ENCODE measurements around the gene GIT2.
"Not testable (repeated sequence)": the region's sequence is repeated elsewhere in the genome, so short reads cannot be mapped to it uniquely, and the experiment has no call there.

GIT2 gene

DNA sequence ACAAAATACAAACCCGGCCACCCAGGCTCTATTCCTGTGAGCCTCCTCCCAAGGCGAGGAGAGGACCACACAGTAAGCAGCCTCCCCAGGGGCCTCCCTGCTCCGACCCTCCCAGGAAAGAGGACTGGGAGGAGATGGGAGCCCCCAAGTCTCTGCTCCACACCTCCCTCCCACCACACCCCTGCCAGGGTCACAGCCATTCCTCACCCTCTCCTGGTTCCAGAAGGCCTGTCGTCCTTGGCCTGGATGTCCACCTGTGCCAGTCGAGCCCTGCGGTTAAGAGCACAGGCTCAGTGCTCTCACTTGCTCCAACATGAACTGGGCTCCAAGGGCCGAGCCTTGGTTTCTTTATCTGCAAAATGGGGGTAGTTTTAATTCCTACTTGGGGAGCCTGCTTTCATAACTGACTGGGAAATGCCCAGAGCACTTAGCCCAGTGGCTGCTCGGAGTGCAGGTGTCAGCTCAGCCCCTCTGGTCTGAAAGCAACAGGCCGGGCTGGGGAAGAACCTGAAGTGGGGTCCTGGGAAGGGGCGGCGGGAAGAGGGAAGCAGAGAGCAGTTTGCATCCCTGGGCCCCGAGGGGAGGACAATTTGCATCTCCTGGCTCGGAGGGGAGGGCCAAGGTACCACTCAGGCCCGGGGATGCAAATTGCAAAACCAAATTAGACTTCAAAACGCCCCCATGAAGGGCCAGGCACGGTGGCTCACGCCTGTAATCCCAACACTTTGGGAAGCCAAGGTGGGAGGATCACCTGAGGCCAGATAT, 72.5 kb downstream of the GIT2 start:
- no peak for DNase-seq

DNA sequence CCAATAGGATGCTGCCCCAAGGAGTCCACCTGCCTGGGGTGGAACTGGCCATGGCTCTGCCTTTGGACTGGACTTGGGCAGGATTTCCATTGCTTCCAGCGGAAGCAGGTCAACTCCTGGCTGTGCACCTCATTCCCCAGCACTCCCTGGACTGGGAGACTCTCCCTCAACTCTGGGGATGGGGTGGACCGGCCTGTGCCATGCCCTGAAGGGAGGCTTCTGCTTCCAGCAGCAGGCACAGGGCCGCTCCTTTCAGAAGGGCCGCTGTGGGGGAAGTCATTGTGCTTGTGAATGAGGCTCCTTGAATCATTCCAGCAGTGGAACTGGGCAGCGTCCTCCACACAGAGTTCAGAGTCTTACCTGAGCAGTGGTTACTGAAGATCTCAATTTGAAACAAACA, 73.1 kb downstream of the GIT2 start:
- no peak for DNase-seq

DNA sequence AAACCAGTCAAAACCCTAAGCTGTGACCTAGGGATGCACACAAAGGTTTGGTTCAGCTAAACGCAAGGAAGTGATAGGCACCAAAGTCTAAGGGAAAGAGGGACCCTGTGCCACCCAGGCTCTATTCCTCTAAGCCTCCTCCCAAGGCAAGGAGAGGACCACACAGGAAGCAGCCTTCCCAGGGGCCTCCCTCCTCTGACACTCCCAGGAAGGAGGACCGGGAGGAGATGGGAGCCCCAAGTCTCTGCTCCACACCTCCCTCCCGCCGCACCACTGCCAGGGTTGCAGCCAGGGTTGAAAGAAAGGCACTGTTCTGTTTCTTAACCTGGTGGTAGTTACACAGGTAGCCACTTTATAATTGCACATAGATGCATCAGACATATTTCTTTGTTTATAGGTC, 74.2 kb downstream of the GIT2 start:
- DNase-seq = no peak

DNA sequence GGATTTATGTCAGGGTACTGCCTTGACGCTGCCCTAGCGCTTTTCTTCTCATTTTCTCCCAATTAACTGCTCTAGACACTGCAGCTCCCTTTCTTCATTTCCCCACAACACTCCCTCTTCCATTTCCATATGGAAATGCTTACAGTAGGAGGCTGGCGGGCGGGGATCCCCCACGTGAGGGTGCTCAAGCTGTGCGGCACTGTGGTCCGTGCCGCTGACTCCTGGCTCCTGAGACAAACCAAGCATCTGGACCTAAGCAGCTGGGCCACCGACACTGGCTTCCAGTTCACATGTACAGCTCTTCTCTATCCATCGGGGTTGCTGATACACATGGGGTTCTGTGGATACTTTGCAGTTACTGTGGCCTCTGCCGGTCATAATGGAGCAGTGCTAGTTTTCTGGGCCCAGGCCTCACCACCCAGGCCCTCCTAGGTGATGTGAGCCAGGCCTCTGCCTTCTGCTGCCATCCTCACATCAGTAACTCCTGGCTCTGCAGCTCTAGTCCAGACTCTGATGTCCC, 75.8 kb downstream of the GIT2 start:
- no peak for DNase-seq

DNA sequence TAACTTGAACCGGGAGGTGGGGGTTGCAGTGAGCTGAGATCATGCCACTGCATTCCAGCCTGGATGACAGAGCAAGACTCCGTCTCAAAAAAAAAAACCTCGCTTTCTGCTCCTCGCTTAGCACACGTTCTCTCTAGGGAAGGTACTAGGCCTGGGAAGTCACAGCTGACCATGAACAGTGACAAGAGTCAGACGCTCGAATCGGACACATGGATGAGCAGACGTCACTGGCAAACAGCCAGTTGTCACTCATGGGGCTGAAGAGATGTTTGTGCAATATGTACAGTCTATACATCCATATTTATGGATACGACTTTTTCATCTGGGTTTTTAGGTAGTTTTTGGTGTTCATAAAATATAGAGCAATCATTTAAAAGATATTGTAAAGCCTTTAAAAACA, 76.7 kb downstream of the GIT2 start:
- DNase-seq = peak in 1 of 58 donors; percentile 6

DNA sequence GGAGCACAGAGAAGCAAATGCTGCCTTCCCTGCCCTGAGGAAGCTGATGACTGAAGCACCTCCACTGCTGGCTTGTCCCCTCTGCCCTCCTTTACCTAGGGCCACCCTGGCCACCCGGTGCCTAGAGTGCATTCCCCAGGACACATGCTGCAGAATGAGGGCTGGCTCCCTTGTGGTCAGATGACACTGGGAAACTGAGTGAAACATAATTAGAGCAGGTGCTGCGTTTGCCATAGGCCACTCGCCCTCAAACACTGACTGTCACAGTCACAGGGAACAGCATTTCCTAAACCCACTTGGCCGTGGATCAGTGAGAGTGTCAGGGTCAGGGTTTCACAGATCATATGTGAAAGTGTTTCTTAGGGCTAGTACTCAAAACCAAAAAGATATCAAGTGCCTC, 80.1 kb downstream of the GIT2 start:
- DNase-seq = no peak

DNA sequence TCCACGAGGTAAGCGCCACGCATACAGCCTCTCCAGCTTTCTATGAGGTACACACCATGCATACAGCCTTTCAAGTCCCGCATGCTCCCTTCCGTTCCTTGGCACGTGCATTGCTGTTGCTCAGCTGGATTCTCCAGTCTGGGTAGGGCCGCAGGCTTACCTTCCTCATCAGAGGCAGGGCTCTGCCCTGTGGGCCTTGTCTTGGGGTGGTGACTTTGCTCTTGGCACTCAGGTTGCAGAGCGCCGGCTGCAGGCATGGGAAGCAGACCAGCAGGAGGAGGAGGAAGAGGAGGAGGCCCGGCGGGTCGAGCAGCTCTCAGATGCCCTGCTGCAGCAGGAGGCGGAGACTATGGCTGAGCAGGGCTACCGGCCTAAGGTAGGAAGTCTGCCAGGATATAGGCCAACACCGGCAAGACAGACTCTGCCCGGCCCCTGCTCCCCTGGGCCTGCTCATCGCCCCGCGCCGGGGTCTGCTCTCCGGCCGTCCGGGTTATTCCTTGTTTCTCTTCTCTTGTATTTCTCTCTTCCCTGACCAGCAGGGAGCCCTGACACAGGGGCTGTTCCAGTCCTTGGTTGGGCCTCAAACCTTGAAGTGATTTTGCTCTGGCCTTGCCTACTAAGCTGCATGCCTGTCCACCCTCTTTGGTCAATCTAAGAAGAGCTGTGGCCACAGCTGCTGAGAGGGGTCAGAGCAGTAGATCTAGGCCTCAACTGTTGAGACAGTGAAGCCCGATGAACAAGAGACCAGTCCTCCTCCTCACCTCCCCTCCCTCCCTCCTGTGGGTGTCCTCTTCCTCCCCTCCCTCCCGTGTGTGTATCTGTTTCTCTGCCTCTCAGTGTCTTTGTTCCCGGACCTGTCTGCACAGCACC, 80.8 kb downstream of the GIT2 start:
- no peak for DNase-seq

DNA sequence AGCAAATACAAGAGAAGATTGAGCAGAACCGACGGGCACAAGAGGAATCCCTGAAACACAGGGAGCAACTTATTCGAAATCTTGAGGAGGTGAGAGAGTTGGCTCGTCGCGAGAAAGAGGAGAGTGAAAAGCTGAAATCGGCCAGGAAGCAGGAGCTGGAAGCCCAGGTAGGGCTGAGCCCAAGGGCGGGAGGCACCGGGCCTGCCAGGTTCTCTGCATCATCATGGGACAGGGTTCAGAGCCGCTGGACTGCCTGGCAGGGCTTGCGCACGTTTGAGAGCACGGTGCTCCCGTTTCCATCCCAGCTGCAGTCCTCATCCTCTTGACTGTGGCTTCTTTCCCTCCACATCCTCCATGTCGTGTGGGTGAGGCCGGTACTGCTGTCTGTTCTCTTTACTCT, 81.7 kb downstream of the GIT2 start:
- no peak for DNase-seq

DNA sequence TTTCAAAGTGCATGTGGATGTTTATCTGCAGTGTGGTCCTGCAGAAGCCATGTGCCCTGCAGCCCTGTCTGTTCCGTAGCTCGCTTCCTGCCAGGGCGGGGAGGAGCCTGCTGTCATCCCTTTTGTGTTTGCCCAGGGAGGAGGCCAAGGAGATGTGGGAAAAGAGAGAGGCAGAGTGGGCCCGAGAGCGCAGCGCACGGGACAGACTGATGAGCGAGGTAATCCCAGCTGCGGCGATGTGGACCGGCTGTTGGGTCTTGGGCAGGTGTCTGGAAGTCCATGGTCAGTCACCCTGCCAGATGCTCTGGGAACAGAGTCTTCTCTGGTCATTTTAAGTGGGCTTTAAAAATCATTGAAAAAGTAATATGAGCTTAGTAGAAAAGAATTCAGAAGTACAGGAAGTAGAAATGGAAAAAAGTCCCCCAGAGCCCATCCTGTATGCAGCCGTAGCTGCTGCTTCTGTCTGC, 83.3 kb downstream of the GIT2 start:
- DNase-seq = no peak

DNA sequence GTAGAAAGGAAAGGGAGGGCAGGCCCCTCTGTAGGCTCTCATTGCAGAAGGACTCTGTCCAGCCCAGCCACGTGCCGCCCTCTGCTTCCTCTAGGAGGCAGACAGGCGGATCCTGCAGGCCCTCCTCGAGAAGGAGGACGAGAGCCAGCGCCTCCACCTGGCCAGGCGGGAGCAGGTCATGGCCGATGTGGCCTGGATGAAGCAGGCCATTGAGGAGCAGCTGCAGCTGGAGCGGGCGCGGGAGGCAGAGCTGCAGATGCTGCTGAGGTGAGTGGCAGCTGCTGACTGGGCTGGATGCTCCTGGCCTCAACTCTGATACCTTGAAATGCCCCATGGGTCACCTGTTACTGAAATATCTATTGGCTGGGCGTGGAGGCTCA, 85.2 kb downstream of the GIT2 start:
- DNase-seq = no peak

DNA sequence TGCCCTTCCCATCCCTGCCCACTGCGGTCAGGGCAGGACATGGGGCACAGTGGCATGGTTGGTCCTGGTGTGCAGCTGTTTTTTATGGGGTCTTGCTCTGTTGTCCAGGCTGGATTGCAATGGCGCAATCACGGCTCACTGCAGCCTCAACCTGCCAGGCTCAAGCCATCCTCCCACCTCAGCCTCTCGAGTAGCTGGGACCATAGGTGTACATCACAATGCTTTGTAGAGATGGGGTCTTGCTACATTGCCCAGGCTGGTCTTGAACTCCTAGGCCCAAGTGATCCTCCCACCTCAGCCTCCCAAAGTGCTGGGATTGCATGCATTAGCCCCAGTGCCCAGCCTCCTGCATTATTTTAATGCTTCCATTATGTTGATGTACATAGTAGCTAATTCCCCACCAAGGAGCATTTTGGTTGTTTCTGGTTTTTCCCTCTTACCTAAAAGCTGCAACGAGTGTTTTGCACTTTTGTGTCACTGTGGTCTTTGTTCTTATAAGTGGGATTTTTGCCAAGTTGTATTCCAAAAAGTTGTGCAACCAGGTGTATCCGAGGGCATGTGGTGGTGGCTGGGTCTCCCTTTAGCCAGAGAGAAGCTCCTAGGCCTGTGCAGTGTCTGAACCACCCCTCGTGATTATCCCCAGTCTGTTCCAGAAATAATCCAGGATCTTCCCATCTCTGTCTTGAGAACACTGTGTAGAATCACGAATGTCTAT, 85.8 kb downstream of the GIT2 start:
- DNase-seq = no peak

DNA sequence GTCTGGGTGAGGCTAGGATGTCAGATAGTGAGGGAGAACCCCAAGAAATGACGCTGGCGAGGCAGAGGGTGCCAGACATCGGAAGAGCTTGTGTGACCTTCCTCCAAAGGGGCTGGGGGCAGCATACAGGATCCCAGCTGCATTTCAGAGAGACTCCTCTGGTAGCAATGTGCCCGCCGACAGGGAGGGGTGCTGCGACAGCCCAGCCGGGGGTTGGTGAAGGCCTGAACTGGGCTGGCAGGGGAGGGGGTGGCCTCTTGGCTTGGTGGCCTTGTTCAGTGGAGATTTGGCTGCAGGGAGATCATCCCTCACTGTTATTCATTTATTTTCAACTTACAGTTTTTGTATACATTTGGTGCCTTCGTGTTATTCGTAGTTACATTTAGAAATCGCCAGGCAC, 90.9 kb downstream of the GIT2 start:
- no peak for DNase-seq

DNA sequence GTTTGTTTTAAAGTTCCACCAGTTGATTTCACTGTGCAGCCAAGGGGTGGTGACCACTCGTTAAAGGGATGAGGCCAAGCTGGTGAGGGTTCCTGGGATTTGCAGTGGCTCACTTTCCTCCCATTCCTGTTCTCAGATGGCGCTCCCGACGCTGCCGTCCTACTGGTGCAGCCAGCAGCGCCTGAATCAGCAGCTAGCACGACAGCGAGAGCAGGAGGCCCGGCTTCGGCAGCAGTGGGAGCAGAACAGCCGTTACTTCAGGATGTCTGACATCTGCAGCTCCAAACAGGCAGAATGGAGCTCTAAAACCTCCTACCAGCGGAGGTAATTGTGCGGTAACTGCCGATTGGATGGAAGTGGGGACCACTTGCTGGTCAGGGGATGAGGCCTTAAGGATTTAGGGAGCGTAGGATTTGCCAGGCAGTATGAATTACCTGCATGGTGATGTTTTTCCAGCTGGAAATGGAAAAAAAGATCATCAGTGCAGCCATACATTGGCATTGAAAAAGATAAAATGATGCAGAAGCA, 93.2 kb downstream of the GIT2 start:
- no peak for DNase-seq

DNA sequence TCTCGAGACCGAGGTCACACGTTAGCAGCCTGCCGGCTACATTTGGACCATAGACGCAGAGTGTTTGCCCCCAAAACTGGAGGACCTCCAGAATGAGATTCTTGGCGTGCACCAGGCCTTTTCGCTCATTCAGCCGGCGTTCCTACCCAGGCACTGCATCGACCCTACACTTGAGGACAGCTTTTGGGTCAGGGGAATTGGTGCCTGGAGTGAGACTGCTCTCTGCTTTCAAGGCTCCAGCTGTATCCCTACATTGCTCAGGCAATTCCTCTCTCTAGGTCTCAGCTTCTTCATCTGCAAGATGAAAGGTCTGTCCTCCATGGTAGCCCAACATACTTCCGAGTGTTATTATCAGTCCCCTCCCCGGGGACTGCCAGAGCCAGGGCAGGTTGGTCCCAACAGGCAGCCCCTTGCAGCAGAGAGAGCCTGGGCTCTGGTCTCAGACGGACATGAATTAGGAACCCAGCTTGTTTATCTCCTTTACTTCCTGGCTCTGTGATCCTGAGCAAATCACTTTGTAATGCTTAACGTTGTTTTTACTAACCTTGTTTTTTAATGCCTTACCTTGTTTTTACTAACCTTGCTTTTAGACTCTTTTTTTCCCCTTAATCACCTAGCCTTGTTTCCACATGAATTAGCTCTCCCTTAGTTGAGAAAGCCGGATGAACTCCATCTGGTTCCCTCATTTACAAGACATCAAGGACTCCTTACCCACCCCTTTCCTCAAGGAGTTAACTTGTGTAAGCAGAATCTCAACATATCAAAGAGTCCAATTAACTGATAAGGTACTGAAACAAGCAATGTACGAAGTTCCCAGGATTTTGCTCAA, 95.2 kb downstream of the GIT2 start:
- peak in 4 of 58 donors; percentile 12 to 33 (median 30) for DNase-seq

DNA sequence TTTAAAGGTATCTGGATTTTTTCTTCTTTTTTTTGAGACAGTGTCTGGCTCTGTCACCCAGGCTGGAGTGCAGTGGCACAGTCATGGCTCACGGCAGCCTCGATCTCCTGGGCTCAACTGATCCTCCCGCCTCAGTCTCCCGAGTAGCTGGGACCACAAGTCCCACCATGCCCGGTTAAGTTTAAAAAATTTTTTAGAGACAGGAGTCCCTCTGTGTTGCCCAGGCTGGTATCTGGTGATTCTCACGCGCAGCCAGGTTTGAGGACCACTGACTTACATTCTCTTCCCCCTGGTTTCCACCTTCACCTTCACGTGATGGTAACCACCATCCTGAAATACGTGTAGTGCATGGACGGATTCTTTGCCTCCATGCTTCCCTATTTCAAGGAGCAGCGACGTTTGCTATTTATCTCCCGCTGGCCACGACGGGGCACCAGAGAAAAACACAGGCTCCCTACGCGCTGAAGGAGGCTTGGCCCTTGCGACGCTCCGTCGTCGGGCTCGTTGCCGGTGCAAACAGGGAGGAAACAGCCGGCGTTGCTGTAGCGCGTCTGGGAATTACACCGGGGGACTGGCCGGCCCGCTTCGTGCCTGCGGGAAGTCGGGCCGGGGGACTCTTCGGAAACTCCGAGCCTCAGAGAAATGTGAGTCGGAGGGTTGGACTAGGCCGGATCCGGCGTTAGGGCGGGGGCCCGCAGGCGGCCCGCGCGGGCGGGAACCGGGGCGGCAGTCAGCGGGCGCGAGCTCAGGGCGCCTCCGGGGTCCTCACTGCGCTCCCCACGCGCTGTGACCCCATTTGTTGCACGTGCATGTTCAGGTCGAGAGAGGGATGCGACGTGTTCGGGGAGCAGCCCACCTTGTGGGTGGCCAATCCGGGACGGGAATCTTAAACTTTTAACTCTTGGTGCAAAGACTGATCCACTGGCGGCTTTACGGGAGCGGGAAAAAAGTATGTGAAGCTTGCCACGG, 96.1 kb downstream of the GIT2 start, which contains the start of gene TCHP:
TSS of gene TCHP (plus strand) at position 492 of the 969 bp plus-strand sequence. CDS start 2,753 bp downstream, outside the sequence.
- peak; percentile 18 to 91 (median 80) for DNase-seq

DNA sequence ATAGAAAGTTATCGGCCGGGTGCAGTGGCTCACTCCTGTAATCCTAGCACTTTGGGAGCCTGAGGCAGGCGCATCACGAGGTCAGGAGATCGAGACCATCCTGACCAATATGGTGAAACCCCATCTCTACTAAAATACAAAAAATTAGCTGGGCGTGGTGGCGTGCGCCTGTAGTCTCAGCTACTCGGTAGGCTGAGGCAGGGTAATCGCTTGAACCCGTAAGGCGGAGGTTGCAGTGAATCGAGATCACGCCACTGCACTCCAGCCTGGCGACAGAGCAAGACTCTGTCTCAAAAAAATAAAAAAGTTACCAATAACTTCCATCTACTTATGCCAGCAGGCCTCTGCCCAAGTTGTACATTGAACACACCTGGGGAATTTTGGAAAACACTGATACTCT, 96.8 kb downstream of the GIT2 start:
- not testable (repeated sequence) for DNase-seq

DNA sequence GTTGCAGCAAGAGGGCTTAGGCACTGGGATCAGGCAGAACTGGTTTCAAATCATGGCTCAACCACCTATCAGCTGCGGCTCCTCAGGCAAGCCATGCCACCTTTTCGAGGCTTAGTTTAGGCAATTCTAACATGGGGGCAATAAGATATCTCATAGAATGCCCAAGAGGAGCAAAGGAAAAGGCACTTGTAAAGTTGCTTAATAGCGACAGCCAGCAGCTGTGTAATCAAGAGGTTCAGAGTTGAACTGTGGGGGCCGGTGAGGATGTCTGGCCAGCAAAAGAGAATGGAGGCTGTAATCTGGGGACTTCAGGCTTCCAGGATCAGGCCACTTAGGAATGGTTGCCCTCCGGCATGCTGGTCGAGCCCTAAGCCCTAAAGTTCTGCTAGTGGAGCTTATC, 99.1 kb downstream of the GIT2 start:
- DNase-seq = no peak

DNA sequence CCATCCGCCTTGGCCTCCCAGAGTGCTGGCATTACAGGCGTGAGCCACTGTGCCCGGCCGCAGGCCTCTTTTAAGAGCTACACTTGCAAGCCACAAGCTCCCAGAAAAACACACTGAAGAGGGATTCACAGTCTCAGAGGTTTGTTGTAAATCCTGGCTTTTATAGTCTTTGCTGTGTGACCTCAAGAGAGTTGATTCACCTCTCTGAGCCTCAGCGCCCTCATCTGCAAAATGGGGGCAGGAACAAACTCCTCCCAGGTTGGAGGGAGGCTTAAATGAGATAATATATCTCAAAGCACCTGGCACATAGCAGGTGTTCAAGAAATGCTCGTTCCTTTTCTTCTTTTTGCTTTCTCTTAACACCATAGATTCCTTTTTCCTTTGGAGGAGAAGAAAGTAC, 100.0 kb downstream of the GIT2 start:
- no peak for DNase-seq

DNA sequence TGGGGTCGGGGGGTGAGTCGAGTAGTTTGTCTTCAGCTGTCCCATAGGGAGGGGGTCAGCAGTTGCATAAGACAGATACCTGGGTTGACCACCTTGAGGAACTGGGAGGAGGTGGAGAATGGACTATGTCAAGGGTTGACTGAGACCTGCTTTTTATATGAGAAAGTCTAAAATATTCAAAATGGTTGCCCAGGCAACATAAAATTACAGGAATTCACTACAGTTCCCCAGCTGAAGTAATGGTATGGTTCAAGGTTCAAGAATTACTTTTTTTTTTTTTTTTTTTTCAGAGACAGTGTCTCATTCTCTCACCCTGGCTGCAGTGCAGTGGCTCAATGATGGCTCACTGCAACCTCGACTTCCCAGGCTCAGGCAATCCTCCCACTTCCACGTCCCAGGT, 101.2 kb downstream of the GIT2 start:
- DNase-seq = no peak
